PC-3 (cell line): ENCODE data around the gene POMT2. TPM values are rescaled to one million over a fixed set of nuclear protein-coding genes. Genes with fewer than 3 reads are reported as not detected.

Experiments used
- ATAC-seq: fragments of 200-7000 bp; cut with Tn5 transposase; 2 replicates; pipeline ENCODE4 v1.9.1; 2020; ENCODE audit warnings: mild to moderate bottlenecking, moderate library complexity
- BruUV-seq: library from RNA; stranded (reverse); fragments of 400-500 nt; replicated peaks from 2 replicates; lab custom pipeline; 2021; lab: Mats Ljungman, UMichigan
- CTCF ChIA-PET: fragments of 300-600 bp; sonication (Branson Sonifier 250); formaldehyde crosslinking; loops from one replicate; lab custom pipeline; 2022; ENCODE audit warnings: antibody characterized with exemption; lab: Charles Lee
- POLR2A ChIA-PET: fragments of 300-600 bp; sonication (Branson Sonifier 250); formaldehyde crosslinking; loops from one replicate; lab custom pipeline; 2022; ENCODE audit warnings: antibody characterized with exemption; ENCODE audit not compliant: unreplicated experiment; lab: Charles Lee
- DNase-seq: peaks from one replicate; pipeline ENCODE4 v3.0.0-alpha.2; 2015
- H2AFZ ChIP-seq: fragments of 300-600 bp; sonication (generic); 2 replicates; pipeline ENCODE4 v1.6.0; 2016; ENCODE audit warnings: antibody characterized with exemption, low read length
- H3F3A ChIP-seq: fragments of 300-600 bp; sonication (generic); one replicate; pipeline ENCODE4 v1.6.0; 2017; ENCODE audit warnings: antibody characterized with exemption, low read length, control low read depth, mild to moderate bottlenecking; ENCODE audit not compliant: unreplicated experiment
- H3K27ac ChIP-seq: fragments of 300-600 bp; sonication (generic); 2 replicates; pipeline ENCODE4 v1.5.1; 2016; ENCODE audit warnings: mild to moderate bottlenecking, low read length
- H3K27me3 ChIP-seq: fragments of 300-600 bp; sonication (generic); 2 replicates; pipeline ENCODE4 v1.6.1; 2016; ENCODE audit warnings: low read length, mixed read lengths
- H3K36me3 ChIP-seq: fragments of 300-600 bp; sonication (generic); 2 replicates; pipeline ENCODE4 v1.6.1; 2016; ENCODE audit warnings: low read depth, mixed run types, low read length, mixed read lengths
- H3K4me1 ChIP-seq: fragments of 300-600 bp; sonication (generic); 2 replicates; pipeline ENCODE4 v1.5.1; 2016; ENCODE audit warnings: low read length; ENCODE audit not compliant: insufficient read depth
- H3K4me2 ChIP-seq: fragments of 300-600 bp; sonication (generic); 2 replicates; pipeline ENCODE4 v1.6.0; 2016; ENCODE audit warnings: low read length
- H3K4me3 ChIP-seq: fragments of 300-600 bp; sonication (generic); 2 replicates; pipeline ENCODE4 v1.5.1; 2016; ENCODE audit warnings: mild to moderate bottlenecking, low read length, mixed read lengths
- H3K79me2 ChIP-seq: fragments of 300-600 bp; sonication (generic); 2 replicates; pipeline ENCODE4 v1.6.1; 2017; ENCODE audit warnings: low read length, mixed read lengths
- H3K9ac ChIP-seq: fragments of 300-600 bp; sonication (generic); 2 replicates; pipeline ENCODE4 v1.6.0; 2016; ENCODE audit warnings: mild to moderate bottlenecking, low read length
- H3K9me2 ChIP-seq: fragments of 300-600 bp; sonication (generic); replicated peaks from 2 replicates; pipeline ENCODE4 v1.6.1; 2016; ENCODE audit warnings: mixed run types, low read length, mixed read lengths
- H3K9me3 ChIP-seq: fragments of 300-600 bp; sonication (generic); 2 replicates; pipeline ENCODE4 v1.6.1; 2016; ENCODE audit warnings: low read length, mixed read lengths
- H4K20me1 ChIP-seq: fragments of 300-600 bp; sonication (generic); 2 replicates; pipeline ENCODE4 v1.6.1; 2016; ENCODE audit warnings: low read length, mixed read lengths
- CTCF ChIP-seq: fragments of 300-600 bp; sonication (generic); conservative IDR thresholded peaks from 2 replicates; pipeline ENCODE4 v1.5.1; 2017; ENCODE audit warnings: antibody characterized with exemption, low read depth, mild to moderate bottlenecking, low read length
- EZH2 ChIP-seq: fragments of 300-600 bp; sonication (generic); IDR thresholded peaks from one replicate; pipeline ENCODE4 v1.6.1; 2017; ENCODE audit warnings: antibody characterized with exemption, mild to moderate bottlenecking, low read length; ENCODE audit not compliant: unreplicated experiment
- EZH2phosphoT487 ChIP-seq: fragments of 300-600 bp; sonication (generic); IDR thresholded peaks from 2 replicates; pipeline ENCODE4 v1.6.1; 2018; ENCODE audit warnings: mild to moderate bottlenecking, antibody characterized with exemption, low read length, borderline replicate concordance
- intact Hi-C: fragments of 100-400 bp; cut with micrococcal nuclease; formaldehyde crosslinking; loops from 2 replicates; pipeline ENCODE4 v1.9.0; 2023
- total RNA-seq: library from RNA; depleted of rRNA; stranded (reverse); fragments of >200 nt; gene quantifications from 2 replicates; pipeline ENCODE4 v1.2.3, GENCODE V29; 2014

Gene POMT2
- total RNA-seq, 1 experiment from 2014 or later = 67.6 TPM

GRCh38 chr14:77275601-77276017 lies 45.1 kb downstream of the POMT2 start:
- Histone ChIP-seq H3K9me2 (no peaks in the 10 kb centered on the region), H3K4me2 (no peak overlapping the region), H3K27ac (no peak overlapping the region), H4K20me1 (no peaks in the 10 kb centered on the region), H2AFZ (no peak overlapping the region), H3F3A (no peaks in the 10 kb centered on the region), H3K36me3 (peaks cover 28% of the 10 kb centered on the region; the same call in 1 of the 2 replicates), H3K4me3 (no peak overlapping the region), H3K9me3 (no peaks in the 10 kb centered on the region), H3K9ac (no peak overlapping the region), H3K79me2 (no peaks in the 10 kb centered on the region), H3K4me1 (no peaks in the 10 kb centered on the region), H3K27me3 (no peaks in the 10 kb centered on the region)
- ATAC-seq (no peak), DNase-seq (no peak)
- POLR2A ChIA-PET = no interaction called here
- TF ChIP-seq EZH2 = no peak
- no peak for TF ChIP-seq EZH2phosphoT487
- no peak for TF ChIP-seq CTCF
- CTCF ChIA-PET = no interaction called here
- no TSS peak for BruUV-seq
- intact Hi-C loops = no loop called here

- intact Hi-C loops = no loop called here
- no peak overlapping the region for H3K4me3 ChIP-seq
- ChIA-PET CTCF (no interaction called here), POLR2A (no interaction called here)
- peaks cover 5% of the 10 kb centered on the region; the same call in 1 of the 2 replicates for H3K27me3 ChIP-seq
- ATAC-seq (no peak), DNase-seq (no peak)
- H3K79me2 ChIP-seq = no peaks in the 10 kb centered on the region
- peaks cover 24% of the 10 kb centered on the region; the same call in 1 of the 2 replicates for H3K36me3 ChIP-seq
- no peak overlapping the region for H3K9ac ChIP-seq
- no peaks in the 10 kb centered on the region for H3K9me2 ChIP-seq
- no peaks in the 10 kb centered on the region for H3F3A ChIP-seq
- BruUV-seq = no TSS peak
- TF ChIP-seq CTCF (no peak), EZH2phosphoT487 (no peak), EZH2 (no peak)
- no peaks in the 10 kb centered on the region for H4K20me1 ChIP-seq
- H3K27ac ChIP-seq = no peak overlapping the region
- H3K4me1 ChIP-seq = no peaks in the 10 kb centered on the region
- no peaks in the 10 kb centered on the region for H3K9me3 ChIP-seq
- H2AFZ ChIP-seq = no peak overlapping the region
- H3K4me2 ChIP-seq = no peak overlapping the region
Measured at GRCh38 chr14:77275041-77275580, 45.6 kb downstream of the POMT2 start.

GRCh38 chr14:77273796-77274195 lies 46.9 kb downstream of the POMT2 start:
- POLR2A ChIA-PET = no interaction called here
- no peak for TF ChIP-seq EZH2phosphoT487
- TF ChIP-seq EZH2 = no peak
- TF ChIP-seq CTCF = no peak
- H3K4me2 ChIP-seq = no peak overlapping the region
- H2AFZ ChIP-seq = no peak overlapping the region
- no peak overlapping the region for H3K27ac ChIP-seq
- no peaks in the 10 kb centered on the region for H3K9me3 ChIP-seq
- no peaks in the 10 kb centered on the region for H3F3A ChIP-seq
- no peaks in the 10 kb centered on the region for H3K79me2 ChIP-seq
- CTCF ChIA-PET = no interaction called here
- DNase-seq = no peak
- ATAC-seq = no peak
- H3K9me2 ChIP-seq = no peaks in the 10 kb centered on the region
- H3K4me1 ChIP-seq = no peaks in the 10 kb centered on the region
- no peak overlapping the region for H3K9ac ChIP-seq
- no TSS peak for BruUV-seq
- H3K4me3 ChIP-seq = no peak overlapping the region
- peaks cover 8% of the 10 kb centered on the region; the same call in 1 of the 2 replicates for H3K27me3 ChIP-seq
- H3K36me3 ChIP-seq = peaks cover 16% of the 10 kb centered on the region; the same call in 1 of the 2 replicates
- intact Hi-C loops = no loop called here
- no peaks in the 10 kb centered on the region for H4K20me1 ChIP-seq
